ENCODE measurements around the gene ATP9A.

DNA sequence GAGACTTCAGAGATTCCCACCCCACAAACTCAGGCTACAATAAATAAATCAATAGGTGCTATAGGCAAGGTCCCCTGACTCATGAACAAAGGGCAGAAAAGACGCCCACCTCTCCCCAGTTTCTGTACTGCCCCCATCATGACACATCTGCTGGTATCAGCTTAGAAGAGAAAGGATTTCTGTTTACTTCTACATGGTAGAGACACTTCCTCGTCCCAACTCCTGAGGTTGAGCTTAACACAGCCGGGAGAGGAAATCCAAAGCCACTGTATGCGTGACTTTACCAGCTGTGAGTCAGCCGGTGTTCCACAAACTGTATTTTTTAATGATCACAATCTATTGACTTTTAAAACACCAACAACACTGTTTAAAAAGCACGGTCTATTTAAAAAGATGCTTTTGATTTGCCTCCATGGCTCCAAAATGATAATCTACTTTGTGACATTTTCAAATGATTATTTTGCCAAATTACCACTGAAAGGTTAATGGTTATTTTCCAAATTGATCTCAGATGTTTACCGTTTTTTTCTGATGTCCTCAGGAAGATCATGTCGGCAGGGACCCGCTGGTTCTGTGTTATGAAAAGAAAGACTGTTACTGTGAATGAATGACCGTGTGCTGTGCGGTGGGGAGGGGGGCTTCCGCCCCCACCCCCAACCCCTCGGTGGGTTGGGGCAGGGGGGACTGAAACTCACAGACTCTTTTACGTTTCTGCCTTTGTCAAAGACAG, 72.5 kb downstream of the ATP9A start:
- TF ChIP-seq POLR2AphosphoS5 (IDR thresholded peaks at IDR 0.05; ENCODE audit: borderline replicate concordance, low read depth, low read length), result no peak
- no peak for TF ChIP-seq EZH2 (IDR thresholded peaks at IDR 0.05)

Data from SK-N-MC (cell line).